DND-41 (cell line): ENCODE data around the gene STX10.

Experiments used
- ATAC-seq: fragments of 200-7000 bp; cut with Tn5 transposase; 3 replicates; pipeline ENCODE4 v1.9.1; 2021; ENCODE audit warnings: low read depth; ENCODE audit not compliant: insufficient read depth
- DNase-seq: peaks from one replicate; pipeline ENCODE4 v3.0.0-alpha.2; 2020
- H2AFZ ChIP-seq: 2 replicates; pipeline ENCODE4 v1.6.0; 2012; ENCODE audit warnings: low read depth, low read length
- H3K27ac ChIP-seq: 2 replicates; pipeline ENCODE4 v1.5.1; 2012; ENCODE audit warnings: low read length, inconsistent platforms
- H3K27me3 ChIP-seq: fragments of 200-600 bp; sonication (generic); 2 replicates; pipeline ENCODE4 v1.6.0; 2012; ENCODE audit warnings: low read length, mild to moderate bottlenecking, inconsistent platforms; ENCODE audit not compliant: insufficient read depth, poor library complexity
- H3K36me3 ChIP-seq: 2 replicates; pipeline ENCODE4 v1.5.1; 2012; ENCODE audit warnings: low read length, inconsistent platforms; ENCODE audit not compliant: insufficient read depth
- H3K4me1 ChIP-seq: 2 replicates; pipeline ENCODE4 v1.5.1; 2012; ENCODE audit warnings: mild to moderate bottlenecking, low read length; ENCODE audit not compliant: insufficient read depth
- H3K4me2 ChIP-seq: 2 replicates; pipeline ENCODE4 v1.6.0; 2012; ENCODE audit warnings: mild to moderate bottlenecking, moderate library complexity, low read length, inconsistent platforms; ENCODE audit not compliant: insufficient read depth
- H3K4me3 ChIP-seq, 2 experiments: fragments of 200-600 bp in 1 of 2; shearing (Covaris generic) in 1 of 2; 2 replicates each; pipeline ENCODE4 v1.5.1; 2012 to 2016; ENCODE audit warnings: inconsistent platforms in 2 of 2, low read length in 2 of 2, mild to moderate bottlenecking in 2 of 2, low read depth in 1 of 2, moderate library complexity in 1 of 2
- H3K79me2 ChIP-seq: 2 replicates; pipeline ENCODE4 v1.6.0; 2012; ENCODE audit warnings: low read length, inconsistent platforms; ENCODE audit not compliant: insufficient read depth
- H3K9ac ChIP-seq: 2 replicates; pipeline ENCODE4 v1.6.0; 2012; ENCODE audit warnings: low read depth, mild to moderate bottlenecking, inconsistent platforms, low read length, moderate library complexity
- H3K9me3 ChIP-seq: 2 replicates; pipeline ENCODE4 v1.5.1; 2012; ENCODE audit warnings: low read length, moderate library complexity, mild to moderate bottlenecking, inconsistent platforms; ENCODE audit not compliant: insufficient read depth, severe bottlenecking
- H4K20me1 ChIP-seq: 2 replicates; pipeline ENCODE4 v1.6.0; 2012; ENCODE audit warnings: low read length; ENCODE audit not compliant: insufficient read depth
- EZH2 ChIP-seq: IDR thresholded peaks from 3 replicates; pipeline ENCODE4 v1.6.1; 2012; ENCODE audit warnings: borderline replicate concordance, low read depth, mild to moderate bottlenecking, moderate library complexity, low read length, inconsistent platforms; ENCODE audit not compliant: severe bottlenecking
- TF ChIP-seq, protein P1 (sequence below): IDR thresholded peaks from 2 replicates; pipeline ENCODE4 v1.5.1; 2012; ENCODE audit warnings: borderline replicate concordance, low read length, moderate library complexity, mild to moderate bottlenecking; ENCODE audit not compliant: poor library complexity, severe bottlenecking; ENCODE audit errors: extremely low read depth

The STX10 gene

GRCh38 chr19:13120817-13121216 lies 29.4 kb downstream of the STX10 start:
- no peaks in the 10 kb centered on the region for H3K9me3 ChIP-seq
- H3K79me2 ChIP-seq = peaks cover 85% of the 10 kb centered on the region
- peaks cover 54% of the 10 kb centered on the region for H3K36me3 ChIP-seq
- no peaks in the 10 kb centered on the region for H3K27me3 ChIP-seq
- H3K9ac ChIP-seq = 0 out of 2 replicates have a peak overlapping the region, but pooled peaks have one; percentile 95
- H3K4me3 ChIP-seq = no peak overlapping the region
- DNase-seq (no peak), ATAC-seq (no peak)
- peaks cover 59% of the 10 kb centered on the region for H4K20me1 ChIP-seq
- H2AFZ ChIP-seq = no peak overlapping the region
- H3K4me2 ChIP-seq = peak overlapping the region; percentile 88; the same call in 1 of the 2 replicates
- no peak for TF ChIP-seq EZH2
- TF ChIP-seq, protein P1, sequence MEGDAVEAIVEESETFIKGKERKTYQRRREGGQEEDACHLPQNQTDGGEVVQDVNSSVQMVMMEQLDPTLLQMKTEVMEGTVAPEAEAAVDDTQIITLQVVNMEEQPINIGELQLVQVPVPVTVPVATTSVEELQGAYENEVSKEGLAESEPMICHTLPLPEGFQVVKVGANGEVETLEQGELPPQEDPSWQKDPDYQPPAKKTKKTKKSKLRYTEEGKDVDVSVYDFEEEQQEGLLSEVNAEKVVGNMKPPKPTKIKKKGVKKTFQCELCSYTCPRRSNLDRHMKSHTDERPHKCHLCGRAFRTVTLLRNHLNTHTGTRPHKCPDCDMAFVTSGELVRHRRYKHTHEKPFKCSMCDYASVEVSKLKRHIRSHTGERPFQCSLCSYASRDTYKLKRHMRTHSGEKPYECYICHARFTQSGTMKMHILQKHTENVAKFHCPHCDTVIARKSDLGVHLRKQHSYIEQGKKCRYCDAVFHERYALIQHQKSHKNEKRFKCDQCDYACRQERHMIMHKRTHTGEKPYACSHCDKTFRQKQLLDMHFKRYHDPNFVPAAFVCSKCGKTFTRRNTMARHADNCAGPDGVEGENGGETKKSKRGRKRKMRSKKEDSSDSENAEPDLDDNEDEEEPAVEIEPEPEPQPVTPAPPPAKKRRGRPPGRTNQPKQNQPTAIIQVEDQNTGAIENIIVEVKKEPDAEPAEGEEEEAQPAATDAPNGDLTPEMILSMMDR = no peak
- H3K4me1 ChIP-seq = peaks cover 38% of the 10 kb centered on the region
- H3K27ac ChIP-seq = no peak overlapping the region

DNA sequence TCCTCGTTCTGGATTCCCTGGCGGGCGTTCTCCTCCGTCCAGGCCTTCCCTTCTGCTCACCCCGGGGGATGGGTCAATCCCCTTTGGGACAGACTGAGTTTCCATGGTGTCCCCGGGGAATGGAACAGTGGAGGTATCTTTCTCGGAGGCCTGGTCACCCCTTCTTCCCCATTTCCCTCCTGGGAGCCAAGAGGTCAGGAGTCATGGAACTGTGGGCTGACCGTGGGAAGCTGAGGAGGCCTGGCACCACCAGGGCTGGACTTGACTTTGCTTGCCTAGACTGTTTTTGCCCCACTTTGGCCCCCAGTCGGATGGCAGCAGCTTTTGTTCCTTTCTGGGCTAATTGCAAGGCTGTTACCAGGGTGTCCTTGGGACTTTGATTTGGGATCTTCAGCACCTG lies 30.1 kb downstream of the STX10 start:
- Histone ChIP-seq H3K36me3 (peaks cover 56% of the 10 kb centered on the region), H3K27me3 (no peaks in the 10 kb centered on the region), H3K79me2 (peaks cover 85% of the 10 kb centered on the region), H3K9ac (peak overlapping the region; percentile 95; the same call in 1 of the 2 replicates), H3K4me3 (peak overlapping the region in 1 of 2 experiments; percentile 72; a peak in 2 of 4 replicates), H4K20me1 (peaks cover 58% of the 10 kb centered on the region), H3K4me1 (peaks cover 46% of the 10 kb centered on the region), H3K27ac (peak overlapping the region; percentile 30; the same call in 1 of the 2 replicates), H3K9me3 (no peaks in the 10 kb centered on the region), H2AFZ (no peak overlapping the region), H3K4me2 (peak overlapping the region; percentile 88)
- no peak for ATAC-seq
- no peak for DNase-seq
- TF ChIP-seq, protein P1 = no peak
- no peak for TF ChIP-seq EZH2

DNA sequence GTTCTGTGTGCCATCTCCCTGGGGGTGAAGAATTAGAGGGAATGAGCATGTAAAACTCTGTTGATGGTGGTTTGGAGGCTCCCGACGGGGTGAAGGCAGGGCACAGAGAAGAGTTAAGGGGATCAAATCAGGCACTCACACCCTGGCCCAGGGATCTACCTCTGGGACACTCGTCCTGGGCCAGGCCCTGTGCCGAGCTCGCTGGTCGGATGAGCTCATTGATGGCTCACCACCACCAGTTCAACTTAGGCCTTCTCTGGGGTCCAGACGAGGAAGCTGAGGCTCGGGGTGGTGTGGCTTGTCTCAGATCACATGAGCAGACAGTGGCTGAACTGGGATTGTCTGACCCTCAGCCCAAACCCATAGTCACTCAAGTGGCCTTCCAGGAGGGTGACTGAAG lies 30.5 kb downstream of the STX10 start:
- Histone ChIP-seq H3K4me1 (peaks cover 50% of the 10 kb centered on the region), H3K4me2 (peak overlapping the region; percentile 88), H3K9me3 (no peaks in the 10 kb centered on the region), H3K36me3 (peaks cover 56% of the 10 kb centered on the region), H2AFZ (no peak overlapping the region), H3K79me2 (peaks cover 85% of the 10 kb centered on the region), H3K27ac (peak overlapping the region; percentile 60), H3K9ac (peak overlapping the region; percentile 95), H3K27me3 (no peaks in the 10 kb centered on the region), H3K4me3 (peak overlapping the region in 1 of 2 experiments; percentile 72; a peak in 3 of 4 replicates), H4K20me1 (peaks cover 56% of the 10 kb centered on the region)
- DNase-seq (no peak), ATAC-seq (no peak)
- TF ChIP-seq, protein P1 = no peak
- no peak for TF ChIP-seq EZH2
